H1 (cell line): ENCODE results near the gene SEMA6A. TPM values are rescaled to one million over a fixed set of nuclear protein-coding genes. Genes with fewer than 3 reads are reported as not detected.

ENCODE experiments used
- CTCF ChIA-PET: fragments of 300-600 bp; sonication (Branson Sonifier 250); formaldehyde crosslinking; loops from one replicate; lab custom pipeline; 2021; ENCODE audit not compliant: partially characterized antibody; lab: Charles Lee
- POLR2A ChIA-PET: fragments of 300-600 bp; sonication (Branson Sonifier 250); formaldehyde crosslinking; loops from one replicate; lab custom pipeline; 2021; ENCODE audit warnings: inconsistent platforms; ENCODE audit not compliant: partially characterized antibody; lab: Charles Lee
- DNase-seq, 2 experiments: peaks; one replicate each; pipeline versions ENCODE4 v3.0.0 to v3.0.0-alpha.2; 2010 to 2022; ENCODE audit warnings: low spot score in 2 of 2, low read depth in 1 of 2, mixed read lengths in 1 of 2
- FAIRE-seq: peaks from 2 replicates; lab custom pipeline; 2011; peaks lifted over from hg19 to GRCh38; lab: Jason Lieb, UNC
- H2AFZ ChIP-seq: 2 replicates; pipeline ENCODE4 v1.8.1; 2012; ENCODE audit warnings: low read length, inconsistent platforms
- H2AK5ac ChIP-seq: 2 replicates; pipeline ENCODE4 v1.6.1; 2013; ENCODE audit warnings: low read depth, low read length
- H2BK120ac ChIP-seq: replicated peaks from 2 replicates; pipeline ENCODE3; 2013; ENCODE audit warnings: low read depth, low read length, inconsistent platforms
- H2BK12ac ChIP-seq: 2 replicates; pipeline ENCODE4 v1.6.1; 2013; ENCODE audit warnings: low read depth, low read length
- H2BK15ac ChIP-seq: 2 replicates; pipeline ENCODE4 v1.6.1; 2013; ENCODE audit warnings: low read length
- H2BK20ac ChIP-seq: 2 replicates; pipeline ENCODE4 v1.6.1; 2013; ENCODE audit warnings: low read length
- H2BK5ac ChIP-seq: 2 replicates; pipeline ENCODE4 v1.6.1; 2013; ENCODE audit warnings: low read depth, low read length
- H3K14ac ChIP-seq: 2 replicates; pipeline ENCODE4 v1.6.1; 2013; ENCODE audit warnings: inconsistent platforms; ENCODE audit not compliant: insufficient read length
- H3K18ac ChIP-seq: 2 replicates; pipeline ENCODE4 v1.6.1; 2013; ENCODE audit warnings: low read length; ENCODE audit errors: extremely low read depth
- H3K23ac ChIP-seq: 2 replicates; pipeline ENCODE4 v1.6.1; 2013; ENCODE audit warnings: inconsistent platforms; ENCODE audit not compliant: insufficient read length
- H3K23me2 ChIP-seq: 2 replicates; pipeline ENCODE4 v1.6.1; 2013; ENCODE audit warnings: low read depth, low read length
- H3K27ac ChIP-seq: 2 replicates; pipeline ENCODE4 v1.6.1; 2011; ENCODE audit warnings: low read depth, low read length, inconsistent platforms
- H3K27me3 ChIP-seq, 4 experiments: replicated peaks in 1 of 4; 1 replicate in 1 of 4; 2 replicates in 3 of 4; pipeline versions ENCODE4 v1.6.1 to v1.8.1; 2011 to 2013; ENCODE audit warnings: low read length in 3 of 4, mild to moderate bottlenecking in 3 of 4, inconsistent platforms in 2 of 4, mixed read lengths in 2 of 4, moderate library complexity in 1 of 4; ENCODE audit not compliant: control insufficient read depth in 3 of 4, insufficient read depth in 3 of 4; ENCODE audit errors: extremely low read depth in 1 of 4
- H3K36me3 ChIP-seq, 4 experiments: 2 replicates each; pipeline versions ENCODE4 v1.6.1 to v1.8.1; 2011 to 2013; ENCODE audit warnings: mild to moderate bottlenecking in 4 of 4, low read length in 3 of 4, moderate library complexity in 2 of 4, control low read depth in 1 of 4, inconsistent platforms in 1 of 4; ENCODE audit not compliant: insufficient read depth in 4 of 4, control insufficient read depth in 2 of 4
- H3K4ac ChIP-seq: replicated peaks from 2 replicates; pipeline ENCODE3; 2013; ENCODE audit warnings: low read length, low read depth, mixed read lengths, inconsistent platforms; ENCODE audit not compliant: insufficient read length
- H3K4me1 ChIP-seq, 4 experiments: replicated peaks in 1 of 4; 1 replicate in 1 of 4; 2 replicates in 3 of 4; pipeline versions ENCODE4 v1.6.1 to v1.8.1; 2011 to 2013; ENCODE audit warnings: low read length in 3 of 4, inconsistent platforms in 2 of 4, mixed read lengths in 1 of 4; ENCODE audit not compliant: insufficient read depth in 4 of 4, control insufficient read depth in 3 of 4
- H3K4me2 ChIP-seq, 2 experiments: 2 replicates each; pipeline versions ENCODE4 v1.6.1 to v1.8.1; 2011 to 2013; ENCODE audit warnings: low read depth in 2 of 2, low read length in 2 of 2, control low read depth in 1 of 2, inconsistent platforms in 1 of 2, mild to moderate bottlenecking in 1 of 2; ENCODE audit not compliant: insufficient read depth in 1 of 2
- H3K4me3 ChIP-seq, 4 experiments: fragments of 200-600, 300-600 bp in 1 of 4; sonication (generic), shearing (Covaris generic), sonication (Bioruptor Twin) in 1 of 4; 2 replicates each; pipeline versions ENCODE4 v1.5.1 to v1.8.1; 2011 to 2016; ENCODE audit warnings: low read length in 4 of 4, low read depth in 3 of 4, control low read depth in 2 of 4, inconsistent platforms in 2 of 4, mild to moderate bottlenecking in 2 of 4, mixed read lengths in 1 of 4, moderate library complexity in 1 of 4; ENCODE audit not compliant: insufficient read depth in 2 of 4; ENCODE audit errors: extremely low read depth in 1 of 4
- H3K56ac ChIP-seq: replicated peaks from 2 replicates; pipeline ENCODE3; 2013; ENCODE audit warnings: low read depth, mild to moderate bottlenecking, mixed read lengths, low read length, inconsistent platforms; ENCODE audit not compliant: insufficient read length
- H3K79me1 ChIP-seq: 2 replicates; pipeline ENCODE4 v1.6.1; 2013; ENCODE audit warnings: low read depth, low read length, control low read depth
- H3K79me2 ChIP-seq, 2 experiments: 2 replicates each; pipeline versions ENCODE4 v1.6.1 to v1.8.1; 2012 to 2013; ENCODE audit warnings: low read length in 2 of 2, mild to moderate bottlenecking in 2 of 2, inconsistent platforms in 1 of 2; ENCODE audit not compliant: insufficient read depth in 2 of 2, control insufficient read depth in 1 of 2
- H3K9ac ChIP-seq, 4 experiments: replicated peaks in 1 of 4; 1 replicate in 1 of 4; 2 replicates in 3 of 4; pipeline versions ENCODE4 v1.6.1 to v1.8.1; 2011 to 2013; ENCODE audit warnings: low read depth in 3 of 4, low read length in 3 of 4, control low read depth in 2 of 4, mild to moderate bottlenecking in 2 of 4, moderate library complexity in 2 of 4, inconsistent platforms in 1 of 4; ENCODE audit errors: extremely low read depth in 1 of 4
- H3K9me3 ChIP-seq, 2 experiments: 2 replicates each; pipeline versions ENCODE4 v1.6.1 to v1.8.1; 2012 to 2013; ENCODE audit warnings: mild to moderate bottlenecking in 2 of 2, moderate library complexity in 2 of 2, control low read depth in 1 of 2, inconsistent platforms in 1 of 2, low read depth in 1 of 2, low read length in 1 of 2, mixed read lengths in 1 of 2; ENCODE audit not compliant: insufficient read depth in 2 of 2
- H4K20me1 ChIP-seq, 2 experiments: replicated peaks in 1 of 2; 2 replicates each; pipeline versions ENCODE3 to v1.8.1; 2011 to 2013; ENCODE audit warnings: inconsistent platforms in 2 of 2, low read length in 2 of 2, mild to moderate bottlenecking in 1 of 2; ENCODE audit not compliant: insufficient read depth in 2 of 2, control insufficient read depth in 1 of 2
- H4K5ac ChIP-seq: 2 replicates; pipeline ENCODE4 v1.6.1; 2013; ENCODE audit warnings: low read length, low read depth, mixed read lengths, inconsistent platforms; ENCODE audit not compliant: insufficient read length
- H4K8ac ChIP-seq: 2 replicates; pipeline ENCODE4 v1.8.0; 2013; ENCODE audit warnings: mild to moderate bottlenecking, moderate library complexity, low read length, inconsistent platforms; ENCODE audit not compliant: insufficient read depth; ENCODE audit errors: extremely low read depth
- H4K91ac ChIP-seq: replicated peaks from 2 replicates; pipeline ENCODE3; 2013; ENCODE audit warnings: low read length, mixed read lengths, inconsistent platforms; ENCODE audit not compliant: insufficient read length
- EZH2 ChIP-seq: fragments of 200-600 bp; sonication (generic); IDR thresholded peaks from 2 replicates; pipeline ENCODE4 v1.7.1; 2012; ENCODE audit warnings: low read depth, mild to moderate bottlenecking, moderate library complexity, low read length, inconsistent platforms; ENCODE audit not compliant: severe bottlenecking
- ZNF274 ChIP-seq: IDR thresholded peaks from 2 replicates; pipeline ENCODE4 v1.7.0; 2012; ENCODE audit warnings: low read length, borderline replicate concordance; ENCODE audit errors: extremely low read depth
- WGBS, 2 experiments: shearing (Covaris generic) in 1 of 2; methylation state at CpG; one replicate each; pipeline versions ENCODE4 v1.1.6 to v1.1.7; 2013 to 2015; ENCODE audit warnings: low lambda C conversion rate in 2 of 2, mixed read lengths in 2 of 2, inconsistent platforms in 1 of 2, low coverage in 1 of 2, missing lambda C conversion rate in 1 of 2; ENCODE audit not compliant: insufficient replicate concordance in 2 of 2, insufficient coverage in 1 of 2, insufficient read length in 1 of 2; ENCODE audit errors: extremely low coverage in 1 of 2, missing lambda C conversion rate in 1 of 2; 5-methylcytosine and 5-hydroxymethylcytosine counted together
- polyA plus RNA-seq, 7 experiments: library from polyadenylated mRNA; depleted of rRNA in 3 of 7; stranded (reverse) in 5 of 7; unstranded in 2 of 7; fragments of >200 nt in 5 of 7; fragments of 200-250 nt in 2 of 7; gene quantifications; 1 replicate in 5 of 7; 2 replicates in 1 of 7; 4 replicates in 1 of 7; pipeline versions ENCODE4 v1.2.1 to v1.2.3, GENCODE V29; 2011 to 2013; ENCODE audit warnings: missing spikeins in 2 of 7, mixed read lengths in 2 of 7
- total RNA-seq: library from RNA; stranded (reverse); fragmentation: NEBNext Ultra II Directional; extraction: Animal tissue kit (Norgen Biotek cat#: 25700); gene quantifications from 2 replicates; pipeline ENCODE4 v1.2.1, GENCODE V29; 2021

SEMA6A gene
- total and polyA plus RNA-seq, 2 of the 8 experiments (the other 6 are each of a cell fraction or from before 2014, with no cell fraction given): 78.3 to 277 TPM

- Histone ChIP-seq H3K4ac (no peak overlapping the region), H3K9ac (no peak overlapping the region), H3K23me2 (no peaks in the 10 kb centered on the region), H2AK5ac (no peak overlapping the region), H3K4me2 (no peak overlapping the region), H2BK12ac (no peak overlapping the region), H3K27me3 (peaks cover 0 to 2% (median 0%) of the 10 kb centered on the region in 4 experiments; a peak in 1 of 7 replicates), H3K27ac (no peak overlapping the region), H3K9me3 (no peaks in the 10 kb centered on the region), H3K23ac (no peak overlapping the region), H2BK15ac (no peak overlapping the region), H3K79me2 (peaks cover 70 to 100% of the 10 kb centered on the region in 2 experiments), H3K56ac (no peak overlapping the region), H3K79me1 (peaks cover 8% of the 10 kb centered on the region), H2AFZ (no peak overlapping the region), H3K18ac (no peak overlapping the region), H4K20me1 (peaks cover 33 to 43% of the 10 kb centered on the region in 2 experiments)
- ChIA-PET CTCF (no interaction called here), POLR2A (no interaction called here)
- DNase-seq: no peak
- TF ChIP-seq ZNF274: no peak
- TF ChIP-seq EZH2: no peak
- TF ChIP-seq, all 59 proteins: peak for 0
- H3K4me3 ChIP-seq: no peak overlapping the region
- H3K36me3 ChIP-seq: no peaks in the 10 kb centered on the region; a peak in 1 of 8 replicates
- no peak overlapping the region for H4K5ac ChIP-seq
- no peak overlapping the region for H2BK120ac ChIP-seq
- H3K14ac ChIP-seq: no peak overlapping the region
- no peak for FAIRE-seq
- no peak overlapping the region for H2BK20ac ChIP-seq
- H4K8ac ChIP-seq: no peak overlapping the region
- no peak overlapping the region for H4K91ac ChIP-seq
- H3K4me1 ChIP-seq: peaks cover 1 to 18% (median 11%) of the 10 kb centered on the region in 4 experiments; a peak in 6 of 7 replicates
- whole genome bisulfite sequencing, 2 experiments: 92% methylated on average over 2 of the region's 2 CpGs; no CpG with 5 or more reads in 1 of the 2 experiments
- H2BK5ac ChIP-seq: 0 out of 2 replicates have a peak overlapping the region, but pooled peaks have one; percentile 27
Observed at GRCh38 chr5:116517488-116517887, 57.1 kb downstream of the SEMA6A start.
